ENCODE results near the gene TNP2.

GRCh38 chr16:11301645-11302501, 32.7 kb upstream of the TNP2 start:
- no peak for TF ChIP-seq SMC3 (IDR thresholded peaks at IDR 0.05; ENCODE audit: low read depth, low read length)
- no peak for TF ChIP-seq RFX5 (IDR thresholded peaks at IDR 0.05; ENCODE audit: low read length)
- no peak for TF ChIP-seq NRF1 (IDR thresholded peaks at IDR 0.05; ENCODE audit: low read depth, low read length)
- no peak for TF ChIP-seq CTCF (IDR thresholded peaks at IDR 0.05)
- TF ChIP-seq, protein P1, sequence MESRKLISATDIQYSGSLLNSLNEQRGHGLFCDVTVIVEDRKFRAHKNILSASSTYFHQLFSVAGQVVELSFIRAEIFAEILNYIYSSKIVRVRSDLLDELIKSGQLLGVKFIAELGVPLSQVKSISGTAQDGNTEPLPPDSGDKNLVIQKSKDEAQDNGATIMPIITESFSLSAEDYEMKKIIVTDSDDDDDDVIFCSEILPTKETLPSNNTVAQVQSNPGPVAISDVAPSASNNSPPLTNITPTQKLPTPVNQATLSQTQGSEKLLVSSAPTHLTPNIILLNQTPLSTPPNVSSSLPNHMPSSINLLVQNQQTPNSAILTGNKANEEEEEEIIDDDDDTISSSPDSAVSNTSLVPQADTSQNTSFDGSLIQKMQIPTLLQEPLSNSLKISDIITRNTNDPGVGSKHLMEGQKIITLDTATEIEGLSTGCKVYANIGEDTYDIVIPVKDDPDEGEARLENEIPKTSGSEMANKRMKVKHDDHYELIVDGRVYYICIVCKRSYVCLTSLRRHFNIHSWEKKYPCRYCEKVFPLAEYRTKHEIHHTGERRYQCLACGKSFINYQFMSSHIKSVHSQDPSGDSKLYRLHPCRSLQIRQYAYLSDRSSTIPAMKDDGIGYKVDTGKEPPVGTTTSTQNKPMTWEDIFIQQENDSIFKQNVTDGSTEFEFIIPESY (IDR thresholded peaks at IDR 0.05; ENCODE audit: borderline replicate concordance, low read depth), result no peak
- no peak for TF ChIP-seq MEF2A (IDR thresholded peaks at IDR 0.05; ENCODE audit: borderline replicate concordance, low read depth)
- TF ChIP-seq POLR2AphosphoS5 (IDR thresholded peaks at IDR 0.05; ENCODE audit: low read depth, low read length), result no peak
- TF ChIP-seq MAX (IDR thresholded peaks at IDR 0.05; ENCODE audit: low read depth), result no peak
- TF ChIP-seq EP300 (IDR thresholded peaks at IDR 0.05; ENCODE audit: borderline replicate concordance in 1 of 2, low read depth in 1 of 2, low read length in 1 of 2), result no peak

Measured in SK-N-SH (cell line).